ENCODE data around the gene BRSK2. TPM values are rescaled to one million over a fixed set of nuclear protein-coding genes. Genes with fewer than 3 reads are reported as not detected.
"Not testable (repeated sequence)": the region's sequence is repeated elsewhere in the genome, so short reads cannot be mapped to it uniquely, and the experiment has no call there.

The BRSK2 gene
- total RNA-seq, 4 donors from 2014 or later: 1.4 to 8.6 (median 2.0) TPM

GRCh38 chr11:1356007-1356435 lies 33.7 kb upstream of the BRSK2 start:
- Histone ChIP-seq H3K4me3 (no peak overlapping the region), H3K36me3 (no peaks in the 10 kb centered on the region), H3K4me1 (no peaks in the 10 kb centered on the region), H3K27me3 (peaks cover 47% of the 10 kb centered on the region), H3K9me3 (no peaks in the 10 kb centered on the region), H3K27ac (no peak overlapping the region)
- TF ChIP-seq POLR2A (IDR thresholded peaks at IDR 0.05) (no peak), CTCF (IDR thresholded peaks at IDR 0.05) (no peak), EP300 (IDR thresholded peaks at IDR 0.05) (no peak)
- 32 to 77% methylated on average over 6 to 8 of the region's 14 CpGs for WGBS, 2 donors (ENCODE audit: low coverage in 1 of 2)
- ATAC-seq: no peak

GRCh38 chr11:1356478-1356960 lies 33.2 kb upstream of the BRSK2 start:
- H3K27ac ChIP-seq: no peak overlapping the region
- 83 to 87% methylated on average over 13 of the region's 13 CpGs for WGBS, 2 donors (ENCODE audit: low coverage in 1 of 2)
- H3K4me3 ChIP-seq: no peak overlapping the region
- H3K27me3 ChIP-seq: peaks cover 47% of the 10 kb centered on the region
- no peak for ATAC-seq
- no peaks in the 10 kb centered on the region for H3K4me1 ChIP-seq
- TF ChIP-seq CTCF (IDR thresholded peaks at IDR 0.05) (no peak), POLR2A (IDR thresholded peaks at IDR 0.05) (no peak), POLR2AphosphoS5 (IDR thresholded peaks at IDR 0.05) (no peak), EP300 (IDR thresholded peaks at IDR 0.05) (no peak)
- H3K36me3 ChIP-seq: no peaks in the 10 kb centered on the region
- no peaks in the 10 kb centered on the region for H3K9me3 ChIP-seq

GRCh38 chr11:1358286-1358685 lies 31.4 kb upstream of the BRSK2 start:
- ATAC-seq: peak; percentile 32
- no peak overlapping the region for H3K27ac ChIP-seq

GRCh38 chr11:1358931-1359330 lies 30.8 kb upstream of the BRSK2 start:
- 95 to 97% methylated on average over 10 to 13 of the region's 17 CpGs for WGBS, 2 donors (ENCODE audit: low coverage in 1 of 2)
- not testable (repeated sequence) for H3K27ac ChIP-seq, H3K4me1 ChIP-seq, ATAC-seq, H3K4me3 ChIP-seq, H3K36me3 ChIP-seq
- H3K9me3 ChIP-seq: peaks cover 0 to 10% (median 0%) of the 10 kb centered on the region in 3 donors
- H3K27me3 ChIP-seq: peaks cover 42% of the 10 kb centered on the region

More at GRCh38 chr11:1358286-1358685, 31.4 kb upstream of the BRSK2 start:
- TF ChIP-seq EP300 (IDR thresholded peaks at IDR 0.05): no peak
- TF ChIP-seq CTCF (IDR thresholded peaks at IDR 0.05): no peak
- TF ChIP-seq POLR2AphosphoS5 (IDR thresholded peaks at IDR 0.05): no peak
- TF ChIP-seq POLR2A (IDR thresholded peaks at IDR 0.05): no peak
- peaks cover 0 to 4% (median 0%) of the 10 kb centered on the region in 3 donors for H3K9me3 ChIP-seq
- no peak overlapping the region for H3K4me3 ChIP-seq
- WGBS, 2 donors (ENCODE audit: low coverage in 1 of 2): 42% methylated on average over 5 of the region's 16 CpGs; no CpG with 5 or more reads in 1 of the 2 donors
- H3K27me3 ChIP-seq: peaks cover 47% of the 10 kb centered on the region
- H3K4me1 ChIP-seq: no peaks in the 10 kb centered on the region
- H3K36me3 ChIP-seq: no peaks in the 10 kb centered on the region

GRCh38 chr11:1359556-1359955 lies 30.2 kb upstream of the BRSK2 start:
- no peak overlapping the region for H3K27ac ChIP-seq
- no peak for ATAC-seq
- no peak for TF ChIP-seq POLR2AphosphoS5 (IDR thresholded peaks at IDR 0.05)
- TF ChIP-seq EP300 (IDR thresholded peaks at IDR 0.05): no peak
- no peak for TF ChIP-seq POLR2A (IDR thresholded peaks at IDR 0.05)
- TF ChIP-seq CTCF (IDR thresholded peaks at IDR 0.05): no peak
- no peaks in the 10 kb centered on the region for H3K36me3 ChIP-seq
- H3K4me1 ChIP-seq: no peaks in the 10 kb centered on the region
- WGBS, 2 donors (ENCODE audit: low coverage in 1 of 2): 89% methylated on average over 12 of the region's 16 CpGs; no CpG with 5 or more reads in 1 of the 2 donors
- peaks cover 0 to 17% (median 0%) of the 10 kb centered on the region in 3 donors for H3K9me3 ChIP-seq
- no peak overlapping the region for H3K4me3 ChIP-seq
- H3K27me3 ChIP-seq: peaks cover 36% of the 10 kb centered on the region

All from gastroesophageal sphincter (tissue), 4 donors.